Panc1 (cell line): ENCODE results near the gene CATSPER4.

Source experiments
- REST ChIP-seq, 2 experiments: IDR thresholded peaks; 2 replicates each; pipeline ENCODE4 v1.6.1; 2011 to 2012; ENCODE audit warnings: low read depth in 2 of 2, control low read depth in 1 of 2, low read length in 1 of 2, mild to moderate bottlenecking in 1 of 2, moderate library complexity in 1 of 2; ENCODE audit not compliant: insufficient read depth in 1 of 2
- TF ChIP-seq, protein P1 (sequence below): fragments of 450-650 bp; IDR thresholded peaks from 2 replicates; pipeline ENCODE4 v1.5.1; 2017; ENCODE audit warnings: mild to moderate bottlenecking

DNA sequence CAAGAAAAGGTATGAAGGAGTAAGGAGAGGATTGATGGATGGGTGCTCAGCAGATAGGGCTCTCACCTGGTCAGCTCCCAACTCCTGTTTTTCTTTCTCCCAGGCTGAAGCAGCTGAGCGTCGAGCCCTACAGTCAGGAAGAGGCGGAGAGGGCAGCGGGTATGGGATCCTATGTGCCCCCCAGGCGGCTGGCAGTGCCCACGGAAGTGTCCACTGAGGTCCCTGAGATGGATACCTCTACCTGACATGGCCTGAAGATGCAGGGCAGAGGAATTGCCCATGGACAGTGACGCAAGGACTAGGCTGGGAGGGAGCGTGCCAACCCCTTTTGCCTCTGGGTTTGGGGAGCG lies 20.0 kb upstream of the CATSPER4 start:
- TF ChIP-seq, protein P1, sequence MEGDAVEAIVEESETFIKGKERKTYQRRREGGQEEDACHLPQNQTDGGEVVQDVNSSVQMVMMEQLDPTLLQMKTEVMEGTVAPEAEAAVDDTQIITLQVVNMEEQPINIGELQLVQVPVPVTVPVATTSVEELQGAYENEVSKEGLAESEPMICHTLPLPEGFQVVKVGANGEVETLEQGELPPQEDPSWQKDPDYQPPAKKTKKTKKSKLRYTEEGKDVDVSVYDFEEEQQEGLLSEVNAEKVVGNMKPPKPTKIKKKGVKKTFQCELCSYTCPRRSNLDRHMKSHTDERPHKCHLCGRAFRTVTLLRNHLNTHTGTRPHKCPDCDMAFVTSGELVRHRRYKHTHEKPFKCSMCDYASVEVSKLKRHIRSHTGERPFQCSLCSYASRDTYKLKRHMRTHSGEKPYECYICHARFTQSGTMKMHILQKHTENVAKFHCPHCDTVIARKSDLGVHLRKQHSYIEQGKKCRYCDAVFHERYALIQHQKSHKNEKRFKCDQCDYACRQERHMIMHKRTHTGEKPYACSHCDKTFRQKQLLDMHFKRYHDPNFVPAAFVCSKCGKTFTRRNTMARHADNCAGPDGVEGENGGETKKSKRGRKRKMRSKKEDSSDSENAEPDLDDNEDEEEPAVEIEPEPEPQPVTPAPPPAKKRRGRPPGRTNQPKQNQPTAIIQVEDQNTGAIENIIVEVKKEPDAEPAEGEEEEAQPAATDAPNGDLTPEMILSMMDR = no peak
- TF ChIP-seq REST (IDR thresholded peaks at IDR 0.05; ENCODE audit: insufficient read depth in 1 of 2, low read depth in 2 of 2, low read length in 1 of 2) = no peak
